BLaER1 (cell line): ENCODE measurements around the gene PDXK.
"Not testable (repeated sequence)": the region's sequence is repeated elsewhere in the genome, so short reads cannot be mapped to it uniquely, and the experiment has no call there.

Experiments
- H3K27ac ChIP-seq: shearing (Covaris generic); formaldehyde crosslinking; 2 replicates; pipeline ENCODE4 v1.8.1; 2022
- H3K27me3 ChIP-seq: shearing (Covaris generic); formaldehyde crosslinking; 2 replicates; pipeline ENCODE4 v1.8.1; 2022
- H3K36me3 ChIP-seq: shearing (Covaris generic); formaldehyde crosslinking; 2 replicates; pipeline ENCODE4 v1.8.1; 2022
- H3K4me1 ChIP-seq: shearing (Covaris generic); formaldehyde crosslinking; 2 replicates; pipeline ENCODE4 v1.8.1; 2022
- H3K4me2 ChIP-seq: shearing (Covaris generic); formaldehyde crosslinking; 2 replicates; pipeline ENCODE4 v1.8.1; 2022
- H3K4me3 ChIP-seq: shearing (Covaris generic); formaldehyde crosslinking; 2 replicates; pipeline ENCODE4 v1.8.1; 2022
- H3K9ac ChIP-seq: shearing (Covaris generic); formaldehyde crosslinking; 2 replicates; pipeline ENCODE4 v1.8.1; 2022
- H3K9me3 ChIP-seq: shearing (Covaris generic); formaldehyde crosslinking; 2 replicates; pipeline ENCODE4 v1.8.1; 2022
- H4K20me1 ChIP-seq: shearing (Covaris generic); formaldehyde crosslinking; 2 replicates; pipeline ENCODE4 v1.8.1; 2022
- Cebpa-rat ChIP-seq: shearing (Covaris generic); IDR thresholded peaks from 2 replicates; pipeline ENCODE4 v1.8.1; 2022

The PDXK gene

DNA sequence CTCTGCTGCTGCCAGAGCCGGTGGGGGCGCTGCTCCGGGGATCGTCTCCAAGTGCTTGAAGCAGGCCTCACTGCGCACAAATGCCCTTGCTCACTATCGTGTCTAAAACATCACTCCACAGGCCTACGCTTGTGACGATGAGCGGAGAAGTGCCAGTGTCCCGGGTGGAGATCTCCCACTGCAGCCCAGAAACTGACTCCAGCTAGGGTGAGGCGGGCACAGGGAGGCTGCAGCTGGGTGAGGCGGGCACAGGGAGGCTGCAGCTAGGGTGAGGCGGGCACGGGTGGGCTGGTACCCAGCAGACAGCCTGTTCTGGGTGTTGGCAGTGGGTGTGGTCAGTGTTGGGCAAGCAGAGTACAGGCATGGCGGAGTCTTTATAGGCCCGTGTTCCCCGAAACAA, 22.7 kb upstream of the PDXK start:
- peaks cover 9% of the 10 kb centered on the region for H4K20me1 ChIP-seq
- no peak overlapping the region for H3K4me2 ChIP-seq
- H3K4me1 ChIP-seq: peaks cover 10% of the 10 kb centered on the region; the same call in 1 of the 2 replicates
- peaks cover 55% of the 10 kb centered on the region for H3K36me3 ChIP-seq
- H3K4me3 ChIP-seq: no peak overlapping the region
- TF ChIP-seq Cebpa-rat: no peak
- H3K9me3 ChIP-seq: no peaks in the 10 kb centered on the region
- H3K27me3 ChIP-seq: no peaks in the 10 kb centered on the region
- no peak overlapping the region for H3K27ac ChIP-seq
- no peak overlapping the region for H3K9ac ChIP-seq

DNA sequence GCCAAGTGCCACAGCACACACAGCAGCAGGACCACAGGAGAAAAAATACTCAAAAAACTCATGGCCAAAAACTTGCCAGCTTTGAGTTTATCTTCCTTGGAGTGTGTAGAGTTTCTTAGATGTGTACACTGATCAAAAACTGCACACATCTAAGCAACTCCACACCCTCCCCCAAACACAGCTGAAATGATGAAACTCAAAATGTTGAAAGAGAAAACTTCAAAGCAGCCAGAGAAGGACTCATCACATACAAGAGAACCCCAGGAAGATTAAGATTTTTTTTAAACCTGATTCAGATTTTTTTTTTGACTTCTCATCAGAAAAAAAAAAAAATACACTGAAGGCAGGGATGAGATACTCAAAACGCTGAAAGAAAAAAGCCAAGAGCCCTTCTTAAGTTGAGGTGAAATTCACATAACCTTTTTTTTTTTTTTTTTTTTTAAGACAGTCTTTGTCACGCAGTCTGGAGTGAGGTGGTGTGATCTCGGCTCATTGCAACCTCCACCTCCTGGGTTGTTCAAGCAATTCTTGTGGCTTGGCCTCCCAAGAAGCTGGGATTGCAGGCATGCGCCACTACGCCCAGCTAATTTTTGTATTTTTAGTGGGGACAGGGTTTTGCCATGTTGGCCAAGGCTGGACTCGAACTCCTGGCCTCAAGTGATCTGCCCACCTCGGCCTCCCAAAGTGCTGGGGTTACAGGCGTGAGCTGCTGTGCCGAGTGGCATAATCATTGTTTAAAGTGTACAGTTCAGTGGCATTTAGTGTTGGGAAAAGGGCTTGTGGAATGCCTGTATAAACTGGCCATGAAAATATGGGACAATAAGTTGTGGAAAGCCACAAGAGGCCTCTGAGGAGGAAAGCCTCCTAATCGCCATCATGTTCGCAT, 20.9 kb upstream of the PDXK start:
- H3K9me3 ChIP-seq: no peaks in the 10 kb centered on the region
- H3K4me3 ChIP-seq: no peak overlapping the region
- no peak for TF ChIP-seq Cebpa-rat

GRCh38 chr21:43699492-43699777, 19.5 kb upstream of the PDXK start:
- H3K9ac ChIP-seq, H3K27ac ChIP-seq, H3K4me3 ChIP-seq, H4K20me1 ChIP-seq, H3K9me3 ChIP-seq, H3K4me2 ChIP-seq: not testable (repeated sequence)
- H3K36me3 ChIP-seq: peaks cover 23% of the 10 kb centered on the region
- H3K4me1 ChIP-seq: peaks cover 31% of the 10 kb centered on the region
- peaks cover 17% of the 10 kb centered on the region for H3K27me3 ChIP-seq

More for the DNA sequence above, 20.9 kb upstream of the PDXK start:
- peaks cover 13% of the 10 kb centered on the region for H3K27me3 ChIP-seq
- H3K27ac ChIP-seq: no peak overlapping the region
- no peak overlapping the region for H3K4me2 ChIP-seq
- peaks cover 23% of the 10 kb centered on the region for H3K4me1 ChIP-seq
- H3K9ac ChIP-seq: no peak overlapping the region
- H4K20me1 ChIP-seq: peaks cover 9% of the 10 kb centered on the region
- H3K36me3 ChIP-seq: peaks cover 37% of the 10 kb centered on the region

DNA sequence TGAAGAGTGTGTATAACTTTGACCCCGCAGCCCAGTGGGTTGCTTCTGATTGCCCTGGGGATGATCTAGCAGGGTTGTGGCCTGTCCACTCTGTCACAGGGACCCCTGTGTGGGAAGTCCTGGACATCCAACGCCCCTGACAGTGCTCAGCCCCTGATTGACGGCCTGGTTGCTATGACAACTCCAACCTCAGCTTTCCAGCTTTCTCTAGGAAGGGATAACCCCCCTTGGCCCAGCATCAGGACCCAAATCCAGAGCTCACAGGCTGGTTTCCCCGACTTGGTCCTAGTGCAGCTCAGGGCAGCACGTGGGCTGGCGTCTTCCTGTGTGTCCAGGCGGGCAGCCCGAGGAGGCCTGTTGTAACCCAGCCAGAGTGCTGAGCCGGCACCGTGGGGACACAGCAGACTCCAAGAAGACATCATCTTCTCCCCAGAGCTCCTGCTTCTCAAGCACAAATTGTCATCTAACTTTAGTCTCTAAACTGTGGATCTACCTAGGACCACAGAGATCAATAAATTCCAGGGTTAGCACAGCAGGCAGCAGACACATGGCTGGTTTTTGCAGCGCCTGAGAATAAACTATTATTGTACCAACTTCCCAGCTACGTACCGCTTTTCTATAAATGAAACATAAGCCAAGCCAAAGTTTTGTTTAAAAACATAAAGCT, 18.9 kb upstream of the PDXK start:
- Histone ChIP-seq H4K20me1 (peaks cover 5% of the 10 kb centered on the region; the same call in 1 of the 2 replicates), H3K27ac (no peak overlapping the region), H3K4me1 (peaks cover 31% of the 10 kb centered on the region), H3K9ac (no peak overlapping the region), H3K9me3 (no peaks in the 10 kb centered on the region), H3K4me3 (no peak overlapping the region), H3K27me3 (peaks cover 17% of the 10 kb centered on the region), H3K4me2 (no peak overlapping the region), H3K36me3 (peaks cover 17% of the 10 kb centered on the region)
- no peak for TF ChIP-seq Cebpa-rat

- H3K27ac ChIP-seq: no peak overlapping the region
- H3K9ac ChIP-seq: no peak overlapping the region
- no peaks in the 10 kb centered on the region for H4K20me1 ChIP-seq
- TF ChIP-seq Cebpa-rat: no peak
- peaks cover 31% of the 10 kb centered on the region for H3K4me1 ChIP-seq
- no peaks in the 10 kb centered on the region; the same call in 1 of the 2 replicates for H3K36me3 ChIP-seq
- H3K4me3 ChIP-seq: peak overlapping the region; percentile 13; the same call in 1 of the 2 replicates
- H3K9me3 ChIP-seq: no peaks in the 10 kb centered on the region
- peak overlapping the region; percentile 74 for H3K4me2 ChIP-seq
- H3K27me3 ChIP-seq: peaks cover 17% of the 10 kb centered on the region
These were observed 16.8 kb upstream of the PDXK start for GRCh38 chr21:43701936-43702784.

DNA sequence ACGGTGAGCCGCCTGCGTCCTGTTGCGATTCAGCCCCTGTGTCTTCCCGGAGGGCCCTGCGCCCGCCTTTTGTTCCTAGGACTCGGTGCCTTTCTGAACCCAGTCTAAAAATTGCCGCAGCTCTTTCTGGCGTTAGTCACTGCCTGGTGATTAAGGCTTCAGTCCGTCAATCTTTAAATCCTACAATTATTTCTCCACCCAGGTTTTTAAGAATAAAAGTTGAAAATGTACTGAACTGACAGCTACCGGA, 16.2 kb upstream of the PDXK start:
- H3K4me1 ChIP-seq: peaks cover 31% of the 10 kb centered on the region
- H3K4me3 ChIP-seq: peak overlapping the region; percentile 13; the same call in 1 of the 2 replicates
- no peaks in the 10 kb centered on the region for H3K36me3 ChIP-seq
- no peak for TF ChIP-seq Cebpa-rat
- H3K9ac ChIP-seq: no peak overlapping the region
- no peaks in the 10 kb centered on the region for H3K9me3 ChIP-seq
- peak overlapping the region; percentile 74 for H3K4me2 ChIP-seq
- H4K20me1 ChIP-seq: no peaks in the 10 kb centered on the region
- H3K27ac ChIP-seq: no peak overlapping the region
- peaks cover 17% of the 10 kb centered on the region for H3K27me3 ChIP-seq

DNA sequence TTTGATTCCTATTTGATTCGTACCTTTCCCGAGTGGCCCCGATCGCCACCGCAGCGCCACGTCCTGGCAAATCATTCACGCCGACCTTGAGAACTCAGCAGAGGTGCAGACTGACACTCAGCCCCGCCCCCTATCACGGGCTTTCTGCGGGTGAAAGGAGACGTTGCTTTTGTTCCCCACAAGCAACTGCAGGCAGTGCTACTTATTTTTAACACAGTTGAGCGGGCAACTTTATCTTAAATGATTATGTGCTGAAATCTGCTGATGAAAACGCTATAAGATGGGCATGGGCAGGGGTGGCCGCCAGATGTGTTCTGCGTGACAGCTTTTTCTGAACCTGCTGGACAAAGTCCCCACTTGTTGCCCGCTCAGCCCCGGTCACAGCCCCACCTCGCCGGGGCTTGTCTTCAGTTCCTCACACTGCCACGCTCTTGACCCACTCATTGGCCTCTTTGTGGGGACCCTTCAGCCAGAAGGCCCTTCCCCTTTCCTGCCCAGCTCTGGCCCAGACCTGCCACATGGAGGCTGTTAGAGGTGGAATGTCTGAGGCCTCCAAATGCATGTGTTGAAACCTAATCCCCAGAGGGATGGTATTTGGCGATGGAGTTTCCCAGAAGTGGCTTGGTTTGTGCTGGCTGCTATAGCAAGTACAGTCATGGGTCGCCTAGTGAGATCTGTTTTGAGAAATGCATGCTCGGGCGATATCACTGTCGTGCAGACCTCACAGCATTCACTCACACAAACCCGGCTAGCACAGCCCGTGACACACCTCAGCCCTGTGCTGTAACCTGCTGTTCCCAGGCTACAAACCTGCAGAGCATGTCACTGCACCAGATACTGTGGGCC, 15.7 kb upstream of the PDXK start:
- peak overlapping the region; percentile 74 for H3K4me2 ChIP-seq
- H3K9ac ChIP-seq: no peak overlapping the region
- TF ChIP-seq Cebpa-rat: no peak

GRCh38 chr21:43707462-43707861, 11.5 kb upstream of the PDXK start:
- Histone ChIP-seq H3K9me3 (no peaks in the 10 kb centered on the region), H3K4me1 (peaks cover 13% of the 10 kb centered on the region), H3K4me2 (no peak overlapping the region), H3K27ac (no peak overlapping the region), H4K20me1 (no peaks in the 10 kb centered on the region), H3K4me3 (no peak overlapping the region), H3K27me3 (peaks cover 9% of the 10 kb centered on the region), H3K36me3 (no peaks in the 10 kb centered on the region), H3K9ac (no peak overlapping the region)
- TF ChIP-seq Cebpa-rat: no peak

More for the DNA sequence above, 15.7 kb upstream of the PDXK start:
- Histone ChIP-seq H3K27me3 (peaks cover 17% of the 10 kb centered on the region), H3K9me3 (no peaks in the 10 kb centered on the region), H3K27ac (no peak overlapping the region), H3K36me3 (no peaks in the 10 kb centered on the region), H3K4me3 (peak overlapping the region; percentile 13; the same call in 1 of the 2 replicates), H4K20me1 (no peaks in the 10 kb centered on the region), H3K4me1 (peaks cover 31% of the 10 kb centered on the region)

DNA sequence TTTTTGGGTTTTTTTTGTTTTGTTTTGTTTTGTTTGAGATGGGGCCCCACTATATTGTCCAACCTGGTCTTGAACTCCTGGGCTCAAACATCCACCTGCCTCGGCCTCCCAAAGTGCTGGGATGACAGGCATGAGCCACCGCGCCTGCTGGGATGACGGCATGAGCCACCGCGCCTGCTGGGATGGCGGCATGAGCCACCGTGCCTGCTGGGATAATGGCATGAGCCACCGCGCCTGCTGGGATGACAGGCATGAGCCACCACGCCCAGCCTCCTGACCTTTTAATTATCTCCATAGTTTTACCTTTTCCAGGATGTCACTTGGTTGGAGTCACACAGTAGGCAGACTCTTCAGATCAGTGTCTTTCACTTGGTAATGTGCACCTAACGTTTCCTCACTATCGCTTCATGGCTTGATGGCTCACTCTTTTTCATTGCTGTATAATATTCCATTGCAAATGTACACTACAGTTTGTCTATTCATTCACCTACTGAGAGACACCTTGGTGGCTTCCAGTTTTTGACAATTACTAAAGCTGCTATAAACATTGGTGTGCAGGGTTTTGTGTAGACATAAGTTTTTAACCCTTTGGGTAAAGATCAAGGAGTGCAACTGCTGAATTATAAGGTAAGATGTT, 10.1 kb upstream of the PDXK start:
- no peak overlapping the region for H3K27ac ChIP-seq
- H3K9ac ChIP-seq: no peak overlapping the region
- no peak overlapping the region for H3K4me3 ChIP-seq
- no peak overlapping the region for H3K4me2 ChIP-seq
- TF ChIP-seq Cebpa-rat: no peak
- no peaks in the 10 kb centered on the region for H3K4me1 ChIP-seq
- H3K27me3 ChIP-seq: no peaks in the 10 kb centered on the region
- no peaks in the 10 kb centered on the region for H3K36me3 ChIP-seq
- H3K9me3 ChIP-seq: no peaks in the 10 kb centered on the region
- no peaks in the 10 kb centered on the region for H4K20me1 ChIP-seq
